GM11168 (cell line): ENCODE data around the gene DLD.
"Not testable (repeated sequence)": the region's sequence is repeated elsewhere in the genome, so short reads cannot be mapped to it uniquely, and the experiment has no call there.

Source experiments
- in situ Hi-C: fragments of 300-500 bp; cut with MboI; formaldehyde crosslinking; loops from one replicate; pipeline ENCODE4 v1.12.0; 2022; ENCODE audit warnings: low sequenced_read_pairs; ENCODE audit not compliant: unreplicated experiment

The DLD gene

GRCh38 chr7:107938456-107939250 lies 47.7 kb downstream of the DLD start:
- in situ Hi-C loops, result no loop called here

- in situ Hi-C loops, result no loop called here
Observed at GRCh38 chr7:107939573-107940489, 48.8 kb downstream of the DLD start.

GRCh38 chr7:107940951-107941350 lies 50.0 kb downstream of the DLD start:
- in situ Hi-C loops, result no loop called here

DNA sequence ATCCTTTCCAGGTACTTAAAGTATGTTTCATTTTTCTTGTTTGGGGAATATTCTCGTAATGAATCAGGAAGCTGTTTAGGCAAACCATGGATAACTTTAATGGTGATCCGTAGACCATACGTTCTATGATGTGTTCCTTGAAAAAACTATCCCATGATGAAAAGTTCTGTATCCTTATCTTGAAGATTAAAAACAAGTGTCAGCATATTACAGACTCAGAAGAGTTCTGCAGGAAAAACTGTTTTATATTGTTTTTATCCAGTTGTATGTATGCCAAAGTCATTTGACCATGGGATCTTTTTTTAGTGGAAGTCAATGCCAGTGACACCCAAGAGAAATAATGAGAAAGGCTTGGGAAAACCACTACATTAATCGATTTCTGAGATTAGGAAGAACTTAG lies 52.0 kb downstream of the DLD start:
- in situ Hi-C loops, result no loop called here

DNA sequence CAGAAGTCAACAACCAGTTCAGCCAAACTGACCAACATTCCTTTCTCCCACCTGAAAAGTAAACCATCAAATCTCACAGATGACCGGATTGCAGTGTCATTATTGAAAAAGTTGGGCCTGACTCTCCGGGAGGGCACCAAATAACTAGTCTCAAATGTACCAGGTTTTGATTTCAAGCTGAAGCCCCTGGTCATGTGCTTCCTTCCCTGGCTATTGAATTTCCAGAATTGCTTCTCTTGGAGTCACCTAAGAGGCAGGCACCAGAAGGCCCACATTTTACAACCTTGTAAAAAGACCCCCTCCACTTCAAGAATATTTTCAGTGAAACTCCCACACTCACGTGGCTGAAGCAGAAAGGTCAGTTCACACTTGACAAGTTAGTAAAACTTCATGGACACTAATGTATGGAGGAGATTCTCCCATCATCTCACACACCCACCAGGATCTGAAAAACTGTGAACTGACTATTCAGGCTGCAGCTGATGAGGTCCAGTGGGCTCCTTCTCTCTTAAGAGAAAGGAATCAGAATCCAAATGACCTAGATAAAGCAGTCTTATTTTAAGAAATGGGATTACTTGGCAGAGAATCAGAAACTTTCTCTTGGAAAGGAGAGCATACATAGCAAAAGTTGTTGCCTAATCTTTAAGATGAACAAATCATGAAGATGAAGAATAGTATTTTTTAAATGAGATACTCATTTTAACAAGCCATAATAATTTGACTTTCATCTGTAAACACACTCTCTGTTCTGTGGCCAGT lies 53.6 kb downstream of the DLD start:
- in situ Hi-C loops, result no loop called here

- in situ Hi-C loops, result no loop called here
Observed at GRCh38 chr7:107945332-107945731, 54.3 kb downstream of the DLD start.

DNA sequence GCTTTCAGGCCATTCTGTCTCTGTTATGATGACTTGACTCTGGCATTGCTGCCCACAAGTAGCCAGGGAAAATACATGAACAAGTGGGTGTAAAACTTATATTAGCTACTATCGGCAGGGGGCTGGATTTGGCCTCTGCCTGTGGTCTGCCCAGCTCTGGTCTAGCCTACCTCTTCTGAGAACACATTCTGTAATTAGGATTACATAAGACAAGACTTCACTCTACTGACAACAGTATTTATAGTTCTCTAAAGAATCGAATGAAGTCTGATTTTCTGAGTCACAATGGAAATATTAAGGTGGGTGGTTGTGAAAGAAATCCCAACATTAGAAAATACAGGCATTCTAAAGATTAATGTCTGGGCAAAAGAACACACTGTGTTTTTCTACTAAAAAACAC lies 55.5 kb downstream of the DLD start:
- in situ Hi-C loops, result no loop called here

GRCh38 chr7:107946881-107947280 lies 55.9 kb downstream of the DLD start:
- in situ Hi-C loops, result no loop called here

DNA sequence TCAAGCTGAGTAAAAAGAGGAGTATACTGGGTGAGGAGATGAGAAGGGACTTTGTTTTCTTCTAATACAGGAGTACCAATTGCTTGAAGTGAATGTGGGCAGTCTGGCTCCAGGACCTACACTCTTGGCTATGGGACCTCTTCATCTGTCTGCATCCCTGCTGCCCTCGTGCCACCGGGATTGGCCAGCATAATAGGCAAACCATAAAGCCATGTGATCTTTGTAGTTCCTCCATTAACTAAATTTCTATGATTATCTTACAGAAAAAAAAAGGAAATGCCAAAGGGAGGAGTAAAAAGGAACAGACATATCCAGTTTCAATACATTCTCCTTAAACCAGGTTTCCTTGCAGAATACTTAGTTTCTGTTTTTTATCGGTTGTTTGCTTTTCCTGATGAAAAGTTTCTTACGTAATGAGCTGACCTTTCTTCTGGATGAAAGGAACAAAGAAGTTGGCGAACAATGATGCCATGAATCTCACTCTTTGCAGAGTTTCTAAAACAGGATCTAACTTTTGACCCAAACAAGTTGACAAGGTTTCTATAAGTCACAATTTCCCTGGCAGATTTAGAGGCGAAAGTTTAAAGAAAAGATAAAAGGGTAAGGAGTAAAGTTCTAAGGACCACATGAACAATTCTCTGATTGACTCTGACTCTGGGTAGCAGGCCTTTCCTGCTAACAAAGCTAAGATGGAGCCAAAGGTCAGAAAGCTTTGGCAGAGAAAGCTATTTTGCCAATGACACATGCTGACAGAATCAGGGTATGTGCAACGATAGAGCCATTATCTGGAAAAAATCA lies 57.9 kb downstream of the DLD start:
- in situ Hi-C loops, result no loop called here

DNA sequence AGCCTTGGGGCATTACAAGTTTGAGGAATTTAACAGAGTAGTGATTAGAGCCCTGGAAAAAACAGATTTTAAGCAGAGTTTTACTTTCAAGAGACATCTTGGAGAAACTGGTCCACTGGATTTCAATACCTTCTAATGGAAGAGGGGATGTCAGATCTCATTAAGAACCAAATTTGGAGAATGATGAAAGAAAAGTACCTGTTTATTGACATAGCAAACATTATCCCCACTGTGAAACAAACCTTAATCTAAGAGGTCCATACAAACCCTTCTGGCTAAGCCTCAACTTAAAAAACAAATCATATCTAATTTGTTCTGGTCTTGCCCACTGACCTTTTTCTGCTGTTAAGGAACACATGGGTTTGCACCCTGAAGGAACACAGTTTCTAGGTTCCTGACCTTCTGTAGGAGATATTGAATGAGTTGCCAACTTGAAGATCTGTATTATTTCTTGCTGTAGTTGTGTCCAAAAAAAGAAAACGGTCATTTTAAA lies 58.5 kb downstream of the DLD start:
- in situ Hi-C loops, result no loop called here

DNA sequence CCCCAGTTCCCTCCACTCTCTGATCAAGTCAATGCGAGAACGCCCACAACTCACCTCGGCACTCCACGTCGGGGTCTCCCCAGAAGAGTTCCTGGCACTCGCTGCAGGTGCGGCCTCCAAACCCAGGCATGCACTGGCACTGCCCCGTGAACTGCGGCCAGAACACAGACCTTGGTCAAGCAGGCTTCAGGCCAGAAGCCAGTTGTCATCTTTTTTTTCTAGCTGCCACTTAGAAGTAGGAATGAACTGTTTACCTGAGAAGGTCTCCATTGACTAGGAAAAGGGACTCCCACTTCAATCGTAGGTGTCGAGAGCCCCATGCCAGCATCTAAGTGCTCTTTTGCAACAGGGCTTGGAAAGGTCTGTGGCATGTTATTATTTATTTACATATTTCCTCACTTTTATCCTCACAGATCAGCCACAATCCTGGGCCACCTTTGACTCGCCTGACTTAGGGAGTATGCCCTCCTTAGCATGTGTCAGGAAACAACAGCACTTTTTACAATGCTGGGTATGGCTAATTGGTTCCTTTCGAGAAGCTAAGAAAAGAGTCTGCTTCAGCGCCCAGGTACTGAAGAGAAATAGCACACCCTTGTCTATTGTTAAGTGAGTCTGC lies 60.3 kb downstream of the DLD start:
- in situ Hi-C loops, result no loop called here

DNA sequence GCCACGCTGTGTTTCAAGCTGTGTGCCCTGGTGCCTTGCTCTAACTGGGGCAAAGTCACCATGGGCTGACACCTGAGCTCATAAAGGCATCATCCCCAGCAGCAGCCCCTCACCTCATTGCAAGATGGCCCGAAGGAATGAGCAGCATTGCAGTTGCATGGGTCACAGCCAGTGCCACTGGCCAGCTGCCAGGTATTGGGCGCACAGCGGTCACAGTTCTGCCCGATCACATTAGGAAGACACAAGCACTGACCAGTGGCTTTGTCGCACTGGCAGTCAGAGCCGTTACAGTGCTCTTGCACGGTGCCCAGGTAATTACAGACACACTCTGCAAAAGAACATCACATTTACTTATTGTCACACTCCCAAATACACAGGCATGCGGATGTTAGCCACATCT lies 60.9 kb downstream of the DLD start:
- in situ Hi-C loops, result no loop called here

GRCh38 chr7:107953265-107953923 lies 62.4 kb downstream of the DLD start:
- in situ Hi-C loops, result no loop called here

GRCh38 chr7:107953924-107954303 lies 62.9 kb downstream of the DLD start:
- in situ Hi-C loops, result no loop called here

GRCh38 chr7:107955394-107955793 lies 64.4 kb downstream of the DLD start:
- in situ Hi-C loops, result no loop called here

- in situ Hi-C loops, result not testable (repeated sequence)
Observed at GRCh38 chr7:107956950-107957349, 66.0 kb downstream of the DLD start.

DNA sequence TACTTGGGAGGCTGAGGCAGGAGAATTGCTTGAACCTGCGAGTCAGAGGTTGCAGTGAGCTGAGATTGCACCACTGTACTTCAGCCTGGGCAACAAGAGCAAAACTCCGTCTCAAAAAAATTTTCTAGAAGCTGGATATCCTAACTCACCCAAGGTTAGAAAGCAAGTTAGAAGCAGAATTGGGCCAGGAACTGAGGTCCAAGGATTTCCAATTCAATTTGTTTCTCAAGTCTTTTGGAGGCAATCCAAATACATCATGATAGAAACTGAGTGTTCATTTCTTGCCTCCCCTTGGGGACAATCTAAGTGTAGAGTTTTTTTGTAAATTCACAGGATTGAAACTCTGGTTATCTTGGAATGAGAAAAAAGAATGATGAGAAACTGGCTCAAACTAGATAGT lies 66.5 kb downstream of the DLD start:
- in situ Hi-C loops, result no loop called here

DNA sequence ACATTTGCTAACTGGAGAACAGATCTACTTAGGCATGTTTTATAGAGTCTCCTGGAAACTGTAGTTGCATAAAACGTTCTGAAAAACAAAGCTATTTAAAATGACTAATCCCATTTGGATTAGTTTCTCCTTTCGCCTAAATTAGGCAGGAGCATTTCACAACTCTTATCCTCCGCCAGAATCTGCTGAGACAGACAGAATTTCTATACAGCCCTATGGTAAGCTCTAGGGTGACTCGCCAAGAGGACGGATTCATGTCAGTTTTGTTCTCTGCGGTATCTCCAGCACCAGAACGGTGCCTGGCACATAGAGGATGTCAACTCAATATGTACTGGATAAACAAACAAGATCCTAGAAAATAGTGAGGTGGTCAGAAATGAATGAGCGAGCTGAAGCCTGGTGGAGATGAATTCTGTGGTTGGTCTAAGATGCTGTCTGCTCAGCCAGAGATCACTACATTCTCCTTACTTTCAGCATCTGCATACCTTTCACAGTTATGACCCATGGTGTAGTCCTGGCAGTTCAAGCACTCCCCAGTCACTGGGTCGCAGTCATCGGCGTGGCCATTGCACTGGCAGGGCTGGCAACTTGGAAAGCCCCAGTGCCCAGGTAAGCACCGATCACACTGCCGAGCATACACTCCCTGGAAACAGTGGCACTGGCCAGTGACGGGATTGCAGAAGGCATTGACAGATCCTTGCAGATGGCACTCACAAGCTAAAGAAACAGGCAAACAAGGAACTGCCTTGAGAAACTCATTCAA lies 68.0 kb downstream of the DLD start:
- in situ Hi-C loops, result no loop called here
